NCI-H2029 treated with DMSO at 0.1 percent for 48 hours (cell line): ENCODE results near the gene COQ5.

Experiments used
- DNase-seq: peaks from one replicate; lab custom pipeline; 2025; lab: John Stamatoyannopoulos, UW

Gene COQ5

DNA sequence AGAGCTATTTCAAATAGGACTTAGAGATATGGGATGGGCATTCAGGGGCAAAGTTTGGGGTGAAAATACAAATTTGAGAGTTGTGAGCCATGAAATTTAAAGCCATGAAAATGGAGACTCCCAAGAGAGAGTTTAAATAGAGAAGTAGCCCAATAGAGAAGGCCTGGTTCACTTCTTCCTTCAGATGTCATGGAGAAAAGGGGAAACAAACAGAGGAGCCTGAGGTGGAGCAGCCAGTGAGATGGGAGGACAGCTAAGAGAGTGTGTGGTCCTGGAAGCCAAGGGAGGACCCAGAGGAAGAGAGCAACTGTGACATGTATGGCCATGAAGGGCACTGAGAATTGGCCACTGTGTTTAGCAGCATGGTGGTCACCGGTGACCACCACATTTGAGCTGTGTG lies 45.3 kb downstream of the COQ5 start:
- DNase-seq = no peak

- no peak for DNase-seq
Measured at GRCh38 chr12:120481022-120481767, 47.8 kb downstream of the COQ5 start.

DNA sequence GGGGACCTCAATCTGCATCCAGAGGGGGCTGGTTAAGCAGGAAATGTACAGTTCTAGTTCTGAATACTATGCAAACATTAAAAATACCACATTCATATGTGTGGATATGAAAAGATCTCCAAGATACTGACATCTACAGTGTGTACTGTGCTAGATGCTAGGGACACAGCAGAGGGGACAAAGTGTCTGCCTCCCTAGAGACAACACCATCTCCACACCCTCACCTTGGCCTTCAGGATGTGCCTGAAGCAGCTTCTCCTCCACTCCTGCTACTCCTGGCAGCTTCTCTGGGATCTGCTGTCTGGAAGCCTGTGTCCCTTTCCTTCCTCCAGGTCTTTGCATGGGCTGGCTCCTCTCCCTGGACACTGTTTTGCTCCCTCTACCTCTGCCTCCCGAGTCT lies 48.7 kb downstream of the COQ5 start:
- no peak for DNase-seq

DNA sequence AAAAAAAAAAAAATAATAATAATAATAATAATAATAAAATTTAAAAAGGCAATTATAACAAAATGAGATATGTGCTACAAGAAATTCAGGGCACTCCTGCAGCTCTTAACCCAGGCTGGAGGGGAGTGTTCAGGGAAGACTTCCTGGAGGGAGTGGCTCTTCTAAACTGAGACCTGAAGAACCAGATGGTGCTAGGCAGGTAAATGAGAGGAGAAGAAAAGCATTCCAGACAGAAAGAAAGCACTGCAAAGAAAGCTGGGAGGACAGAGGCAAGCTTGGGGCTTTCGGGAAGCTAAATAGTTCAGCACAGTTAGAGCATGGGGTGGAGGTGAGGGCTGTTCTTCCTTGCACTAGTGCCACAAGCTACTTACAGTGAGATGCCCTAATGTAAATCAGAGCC lies 49.5 kb downstream of the COQ5 start:
- no peak for DNase-seq

DNA sequence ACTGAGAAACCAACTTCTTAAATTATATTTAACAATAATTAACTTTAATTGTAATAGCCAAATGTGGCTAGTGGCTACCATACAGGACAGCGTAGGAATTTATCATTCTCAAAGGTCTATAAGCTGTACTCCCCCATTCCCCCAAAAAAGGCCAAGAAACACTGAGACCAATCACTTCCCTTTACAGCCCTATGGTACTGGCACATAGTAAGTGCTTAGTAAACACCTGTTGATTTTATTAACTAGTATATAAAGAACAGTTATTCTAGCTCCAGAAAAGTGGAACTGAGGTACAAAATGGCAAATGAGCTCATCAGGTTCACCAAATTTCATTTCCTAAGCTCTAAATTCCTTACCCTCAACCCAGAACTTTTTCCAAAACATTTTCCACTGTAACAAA lies 53.3 kb downstream of the COQ5 start:
- DNase-seq = no peak

- no peak for DNase-seq
Measured at GRCh38 chr12:120474616-120474960, 54.4 kb downstream of the COQ5 start.

DNA sequence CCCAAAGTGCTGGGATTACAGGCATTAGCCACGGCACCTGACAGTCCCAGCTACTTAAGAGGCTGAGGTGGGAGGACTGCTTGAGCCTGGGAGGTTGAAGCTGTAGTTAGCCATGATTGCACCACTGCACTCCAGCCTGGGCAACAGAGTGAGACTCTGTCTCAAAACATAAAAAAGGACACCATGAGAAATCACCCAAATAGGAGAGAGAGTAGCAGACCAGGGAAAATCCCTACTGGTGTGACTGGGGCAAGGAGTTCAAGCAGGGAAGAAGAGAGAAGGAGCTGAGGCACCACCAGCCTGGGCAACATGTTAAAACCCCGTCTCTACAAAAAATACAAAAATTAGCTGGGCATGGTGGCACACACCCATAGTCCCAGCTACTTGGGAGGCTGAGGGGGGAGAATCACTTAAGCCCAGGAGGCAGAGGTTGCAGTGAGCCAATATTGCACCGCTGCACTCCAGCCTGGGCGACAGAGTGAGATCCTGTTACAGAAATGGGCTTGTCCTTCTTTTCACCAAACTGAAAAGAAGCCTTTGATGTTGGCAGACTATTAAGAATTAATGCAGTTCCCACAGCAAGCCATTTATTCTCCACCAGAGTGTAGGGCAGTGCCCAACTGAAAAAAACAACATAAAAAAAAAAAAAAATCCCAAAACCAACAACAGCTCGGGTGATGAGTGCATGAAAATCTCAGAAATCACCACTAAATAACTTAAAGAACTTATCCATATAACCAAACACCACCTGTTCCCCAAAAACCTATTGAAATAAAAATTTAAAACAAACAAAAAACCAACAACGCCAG lies 54.9 kb downstream of the COQ5 start:
- no peak for DNase-seq

DNA sequence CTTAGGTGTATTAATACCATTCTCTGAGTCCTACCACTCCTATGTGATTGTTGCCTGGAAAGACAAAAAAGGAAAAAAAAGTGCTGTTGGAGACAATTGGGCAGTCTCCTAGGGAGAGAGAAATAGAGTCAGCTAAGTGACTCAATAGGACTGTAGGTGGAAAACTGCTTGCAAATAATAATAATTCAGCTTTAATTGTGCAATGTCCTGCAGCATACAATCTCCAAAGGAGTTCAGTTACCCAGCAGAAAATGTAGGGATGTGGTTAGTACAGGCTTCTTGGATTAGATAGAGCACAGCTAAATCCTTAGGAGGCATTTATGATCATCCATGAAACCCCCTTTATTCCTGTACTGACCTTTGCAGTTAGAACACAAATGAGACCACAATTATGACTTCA lies 56.4 kb downstream of the COQ5 start:
- no peak for DNase-seq

DNA sequence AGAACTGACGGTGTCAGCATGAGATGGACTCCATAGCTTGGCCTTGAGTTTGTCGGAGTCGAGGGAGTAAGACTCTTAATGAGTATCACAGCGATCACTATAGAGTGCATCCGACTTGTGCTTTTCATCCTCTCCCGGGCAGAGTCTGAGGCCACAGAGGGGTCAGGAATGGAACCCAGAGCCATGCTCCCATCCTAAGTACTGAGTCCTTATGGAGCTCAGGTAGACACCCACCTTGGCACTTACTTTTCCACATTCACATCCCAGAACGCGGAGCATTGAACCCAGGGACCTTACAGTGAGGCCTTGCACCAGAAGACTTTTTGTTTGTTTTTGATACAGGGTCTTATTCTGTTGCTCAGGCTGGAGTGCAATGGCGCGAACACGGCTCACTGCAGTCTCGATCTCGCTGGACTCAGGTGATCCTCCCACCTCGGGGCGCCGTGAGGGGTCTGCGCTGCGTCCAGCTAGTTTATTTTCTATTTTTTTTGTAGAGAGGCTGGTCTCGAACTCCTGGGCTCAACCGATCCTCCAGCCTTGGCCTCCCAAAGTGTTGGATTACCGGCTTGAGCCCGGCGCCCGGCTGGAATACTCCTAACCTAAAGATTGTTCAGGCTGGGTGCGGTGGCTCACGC lies 58.7 kb downstream of the COQ5 start:
- no peak for DNase-seq

DNA sequence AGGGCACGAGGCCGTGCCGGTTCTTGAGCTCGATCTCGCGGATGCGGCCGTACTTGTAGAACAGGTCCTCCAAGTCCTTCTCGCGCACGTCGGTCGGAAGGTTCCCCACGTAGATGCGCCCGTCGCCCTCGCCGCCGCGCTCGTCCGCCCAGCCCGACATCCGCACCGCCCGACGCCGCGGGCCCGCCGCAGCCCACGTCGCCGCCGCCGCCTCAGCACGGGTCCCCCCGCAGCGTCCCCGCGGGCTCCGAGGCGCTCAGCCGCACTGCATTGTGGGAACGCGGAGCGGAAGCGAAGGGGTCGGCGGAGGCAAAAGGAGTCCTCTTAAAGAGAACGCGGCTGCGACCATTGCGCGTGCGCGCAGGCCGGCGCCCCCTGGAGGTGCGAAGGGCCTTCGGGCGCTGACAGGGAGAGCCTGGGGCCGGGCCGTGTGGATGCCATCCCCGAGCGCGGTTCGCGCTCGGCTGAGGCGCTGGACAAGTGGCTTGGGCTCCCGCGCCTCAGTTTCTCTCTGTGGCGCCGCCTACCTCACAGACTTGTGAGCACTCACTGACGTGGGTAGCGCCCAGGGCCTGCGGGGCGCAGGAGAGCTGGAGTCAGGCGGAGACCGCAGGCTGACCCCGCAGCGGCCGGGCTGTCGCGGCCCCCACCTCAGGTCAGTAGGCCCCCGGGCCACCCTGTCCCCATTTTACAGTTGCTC lies 59.4 kb downstream of the COQ5 start, which contains the start of gene SRSF9:
SRSF9 (minus strand) TSS at position 299 of the 700 bp plus-strand sequence; CDS start at position 160, 139 bp downstream.
- peak; percentile 71 for DNase-seq

- DNase-seq = no peak
Measured at GRCh38 chr12:120468821-120469449, 60.0 kb downstream of the COQ5 start.

DNA sequence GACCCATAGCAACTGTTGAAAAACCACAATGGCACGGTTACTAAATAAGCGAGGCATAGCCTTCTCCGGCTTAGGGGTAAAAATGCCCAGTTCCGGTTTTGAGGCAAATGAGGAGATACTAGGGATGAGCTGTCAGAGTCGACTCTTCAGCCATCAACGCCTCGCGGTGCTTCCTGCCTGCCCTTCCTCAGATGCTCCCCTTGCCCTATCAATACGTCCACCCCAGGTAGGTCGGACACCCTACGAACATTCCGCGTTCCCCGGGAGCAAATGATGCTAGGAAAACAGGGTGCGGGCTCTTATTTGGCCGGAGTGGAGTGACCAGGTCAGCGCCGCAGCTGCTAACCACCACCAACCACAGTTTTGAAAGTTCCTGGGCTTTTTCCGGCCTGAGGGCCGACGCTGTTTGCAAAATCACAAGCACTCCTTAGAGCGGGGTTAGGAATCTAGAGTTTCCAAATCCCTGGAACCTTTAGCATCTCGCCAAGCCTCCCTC lies 60.6 kb downstream of the COQ5 start:
- DNase-seq = no peak

DNA sequence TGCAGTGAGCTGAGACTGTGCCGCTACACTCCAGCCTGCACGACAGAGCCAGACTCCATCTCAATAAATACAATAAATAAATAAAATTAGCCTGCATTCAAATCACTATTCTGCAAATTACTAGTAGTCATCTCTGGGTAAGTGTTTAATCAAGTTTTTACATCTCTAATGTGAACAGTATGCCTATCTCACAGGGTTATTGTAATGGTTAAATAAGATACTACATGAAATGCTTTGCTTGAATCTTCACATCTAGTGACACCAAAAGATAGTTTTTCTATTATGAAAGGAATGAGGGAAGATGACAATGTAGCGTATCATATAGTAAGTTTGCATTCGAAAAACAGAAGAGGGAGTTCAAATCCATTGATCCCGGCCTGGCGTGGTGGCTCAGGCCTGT lies 61.5 kb downstream of the COQ5 start:
- DNase-seq = no peak

GRCh38 chr12:120466560-120467315 lies 62.2 kb downstream of the COQ5 start:
- no peak for DNase-seq

DNA sequence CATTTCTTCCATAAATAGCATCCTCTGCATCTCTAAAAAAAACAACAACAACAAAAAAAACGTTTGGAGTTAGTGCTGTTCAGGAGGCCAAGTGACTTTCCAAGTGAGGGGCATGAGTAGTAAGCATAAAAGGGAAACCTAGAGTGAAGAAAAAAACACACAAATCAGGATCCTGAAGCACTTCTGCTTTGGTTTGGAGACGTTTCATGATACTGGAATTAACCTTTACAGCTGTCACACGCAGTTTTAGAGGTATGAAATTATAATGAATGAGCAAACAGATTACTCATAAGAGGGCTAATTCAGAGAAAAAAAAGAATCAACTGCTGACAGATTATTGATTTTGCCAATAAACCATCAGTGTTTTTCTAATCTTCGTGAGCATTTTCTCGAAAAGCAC lies 63.2 kb downstream of the COQ5 start:
- DNase-seq = no peak

DNA sequence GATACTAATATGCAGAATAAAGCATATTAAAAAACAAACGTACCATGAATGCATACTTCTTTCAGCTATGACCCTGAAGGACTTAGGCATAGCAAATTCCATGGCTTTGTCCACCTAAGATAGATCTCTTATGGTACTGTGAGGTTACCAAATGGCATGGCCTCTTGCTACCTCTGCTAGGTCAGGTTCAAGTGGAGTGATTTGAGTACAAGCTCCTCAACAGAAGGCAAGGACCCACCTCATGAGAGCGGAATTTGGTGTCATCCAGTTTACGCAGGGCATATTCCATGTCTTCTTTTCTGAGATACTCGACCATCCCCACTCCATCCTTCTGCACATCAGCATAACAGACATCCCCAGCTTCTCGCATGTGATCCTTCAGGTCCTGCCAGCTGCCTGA lies 65.2 kb downstream of the COQ5 start:
- no peak for DNase-seq

DNA sequence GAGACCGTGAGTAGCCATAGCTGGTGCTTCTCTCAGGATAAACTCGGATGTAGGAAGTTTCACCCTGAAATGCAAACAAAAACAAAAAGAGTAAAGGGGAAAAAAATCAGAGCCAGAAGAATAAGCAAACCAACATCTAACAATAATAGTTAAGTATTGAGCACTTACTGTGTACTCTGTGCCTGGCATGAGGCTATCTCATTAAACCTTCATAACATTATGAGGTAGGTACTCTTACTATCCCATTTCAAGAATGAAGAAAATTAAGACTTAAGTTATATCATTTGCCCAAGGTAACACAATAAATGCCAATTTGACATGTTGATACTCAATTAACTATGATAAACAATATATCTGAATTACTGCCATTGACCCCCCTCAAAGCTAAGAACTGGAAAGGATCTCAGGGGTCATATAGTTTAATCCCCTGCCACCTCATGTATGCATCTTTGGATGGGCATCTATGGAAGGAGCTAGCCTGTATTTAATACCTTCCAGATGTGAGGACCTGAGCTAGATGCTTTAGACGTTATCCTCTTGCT lies 66.8 kb downstream of the COQ5 start:
- no peak for DNase-seq

GRCh38 chr12:120460157-120460556 lies 68.8 kb downstream of the COQ5 start:
- no peak for DNase-seq

DNA sequence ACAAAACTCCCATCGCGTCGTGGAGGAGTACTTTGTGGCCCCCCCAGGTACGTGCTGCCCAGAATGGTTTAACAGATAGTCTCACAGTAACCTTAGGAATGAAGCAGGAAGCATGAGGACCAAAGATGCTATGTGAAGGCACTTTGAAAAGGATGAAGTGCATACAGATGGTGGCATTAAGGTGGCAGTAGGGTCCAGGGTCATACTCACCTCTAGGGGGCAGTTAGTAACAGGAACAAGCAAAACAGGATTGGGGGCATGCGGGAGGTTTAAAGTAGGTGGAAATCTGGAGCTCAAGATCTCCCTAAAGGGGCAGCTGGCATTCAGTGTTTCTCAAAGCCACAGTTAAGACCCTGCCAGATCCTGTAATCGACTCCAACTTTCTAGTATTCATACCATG lies 71.8 kb downstream of the COQ5 start:
- no peak for DNase-seq

GRCh38 chr12:120455302-120455701 lies 73.7 kb downstream of the COQ5 start:
- no peak for DNase-seq

DNA sequence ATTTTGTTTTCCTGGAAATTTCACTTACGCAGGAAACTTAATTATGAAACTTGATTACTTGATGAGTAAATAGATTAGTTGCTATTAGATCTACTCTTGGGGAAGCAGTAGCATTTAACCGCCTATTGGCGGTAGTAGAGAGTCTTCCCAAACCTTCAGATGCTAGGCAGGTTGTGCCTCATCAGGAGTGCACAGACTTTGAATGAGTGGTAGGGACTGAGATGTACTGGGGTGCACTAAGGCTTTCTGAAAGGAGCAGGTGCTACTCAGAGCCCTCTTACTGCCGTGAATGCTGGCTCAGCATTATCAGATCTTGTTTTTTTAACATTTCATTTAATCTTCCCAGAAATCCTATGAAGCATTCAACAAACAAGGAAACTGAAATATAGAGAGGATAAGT lies 75.0 kb downstream of the COQ5 start:
- DNase-seq = peak; percentile 8
